NT2/D1 (cell line): ENCODE measurements around the gene ZKSCAN3.

Experiments
- SUZ12 ChIP-seq: IDR thresholded peaks from 2 replicates; pipeline ENCODE4 v1.6.1; 2011; ENCODE audit not compliant: insufficient read length, insufficient read depth; ENCODE audit errors: extremely low read depth
- ZNF274 ChIP-seq: IDR thresholded peaks from 2 replicates; pipeline ENCODE4 v1.6.1; 2011; ENCODE audit warnings: mild to moderate bottlenecking, low read depth, low read length

DNA sequence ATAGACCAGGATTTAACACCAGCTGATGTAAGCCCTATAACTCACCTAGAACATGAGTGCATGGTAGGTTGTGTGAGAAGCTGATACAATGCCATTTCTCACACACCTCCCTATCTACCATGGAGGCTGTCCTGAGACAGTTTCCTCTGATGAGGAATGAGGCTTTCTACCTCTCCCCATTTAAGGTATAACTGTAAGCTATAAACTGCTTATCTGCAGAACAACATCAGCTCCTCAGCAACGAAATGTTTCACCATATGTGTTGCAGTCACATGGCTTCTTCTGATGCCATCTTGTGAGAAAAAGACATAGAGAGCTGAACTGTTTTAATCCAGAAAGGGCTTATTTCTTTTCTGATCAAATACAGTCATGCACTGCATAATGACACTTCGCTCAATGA lies 20.7 kb downstream of the ZKSCAN3 start:
- TF ChIP-seq ZNF274 (no peak), SUZ12 (no peak)
